Activated naive CD8-positive, alpha-beta T cell treated with anti-CD3 and anti-CD28 coated beads, Interleukin-2, amount 50 U/mL, for 16 hours (primary cell): ENCODE data around the gene CASP8.
"Not testable (repeated sequence)": the region's sequence is repeated elsewhere in the genome, so short reads cannot be mapped to it uniquely, and the experiment has no call there.

Source experiments
- DNase-seq: peaks from one replicate; pipeline ENCODE4 v3.0.0-alpha.2; 2020; ENCODE audit warnings: low read depth, low spot score

CASP8 gene

GRCh38 chr2:201260302-201260800 lies at the start of gene CASP8:
TSS of gene CASP8 (plus strand) at chr2:201260536. CDS start at chr2:201266487, 5,951 bp downstream.
- DNase-seq = peak; percentile 9

DNA sequence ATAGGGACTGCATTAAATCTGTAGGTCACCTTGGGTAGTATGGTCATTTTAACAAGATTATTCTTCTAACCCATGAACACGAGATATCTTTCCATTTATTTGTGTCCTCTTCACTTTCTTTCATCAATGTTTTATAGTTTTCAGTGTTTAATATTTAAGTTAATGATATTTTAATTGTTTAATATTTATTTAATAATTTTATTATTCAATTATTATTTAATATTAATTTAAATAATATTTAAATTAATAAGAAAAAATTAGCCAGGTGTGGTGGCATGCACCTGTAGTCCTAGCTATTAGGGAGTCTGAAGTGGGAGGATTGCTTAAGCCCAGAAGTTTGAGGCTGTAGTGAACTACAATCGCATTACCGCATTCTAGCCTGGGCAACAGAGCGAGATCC lies 44.4 kb upstream of the CASP8 start:
- no peak for DNase-seq

DNA sequence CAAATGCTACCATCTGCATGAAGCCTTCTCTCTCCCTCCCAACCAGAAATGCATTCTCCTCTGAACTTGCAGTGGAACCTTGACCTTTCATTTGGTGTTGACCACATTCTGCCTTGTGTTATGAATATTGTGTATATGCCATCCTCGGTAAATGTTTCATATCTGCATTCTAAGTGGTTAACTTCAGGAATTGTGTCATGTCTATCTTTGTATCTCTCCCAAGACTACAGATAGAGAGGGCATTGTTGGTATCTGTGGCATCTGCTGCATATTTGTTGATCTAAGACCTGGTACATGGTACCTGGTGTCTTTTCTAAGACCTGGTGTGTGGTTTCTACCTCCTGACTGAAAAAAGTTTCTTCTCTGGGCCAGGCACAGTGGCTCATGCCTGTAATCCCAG lies 43.4 kb upstream of the CASP8 start:
- DNase-seq = no peak

DNA sequence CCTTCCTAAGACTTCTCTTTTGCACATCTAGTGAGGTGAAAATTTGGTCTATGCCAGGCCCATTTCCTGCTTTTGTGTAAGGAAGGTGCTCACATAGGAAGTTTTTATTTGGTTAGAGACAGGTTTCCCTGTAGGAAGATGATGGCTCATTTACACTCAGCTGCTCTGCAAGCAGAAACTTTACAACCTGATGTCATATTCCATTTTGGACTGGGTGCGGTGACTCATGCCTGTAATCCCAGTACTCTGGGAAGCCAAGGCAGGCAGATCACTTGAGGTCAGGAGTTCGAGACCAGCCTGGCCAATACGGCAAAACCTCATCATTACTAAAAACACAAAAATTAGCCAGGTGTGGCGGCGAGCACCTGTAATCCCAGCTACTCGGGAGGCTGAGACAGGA lies 41.6 kb upstream of the CASP8 start:
- no peak for DNase-seq

- DNase-seq = no peak
Observed at GRCh38 chr2:201219328-201220096, 40.8 kb upstream of the CASP8 start.

DNA sequence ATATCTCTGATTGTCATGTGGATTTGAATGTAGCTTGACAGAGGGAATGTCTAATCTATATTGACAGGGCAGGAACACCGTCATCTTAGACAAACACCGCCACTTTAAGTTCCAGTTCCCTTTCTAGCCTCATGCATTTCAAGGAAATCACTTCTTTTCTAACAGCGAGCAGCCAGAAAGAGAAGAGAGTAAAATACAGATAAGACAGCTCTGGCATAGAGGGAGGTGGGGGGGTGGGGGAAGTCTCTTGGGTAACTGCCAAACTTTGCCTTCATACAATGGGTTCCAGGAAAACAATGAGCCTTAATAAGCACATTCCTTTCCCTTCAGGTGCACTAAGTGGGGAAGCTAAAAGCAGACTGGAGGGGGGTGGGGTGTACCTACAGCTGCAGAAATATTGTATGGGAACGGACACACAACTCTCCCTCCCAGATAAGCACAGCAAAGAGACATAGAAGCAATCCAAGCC lies 40.2 kb upstream of the CASP8 start:
- DNase-seq = no peak

GRCh38 chr2:201223089-201224073 lies 37.0 kb upstream of the CASP8 start:
- no peak for DNase-seq

- DNase-seq = no peak
Observed at GRCh38 chr2:201228271-201228911, 31.9 kb upstream of the CASP8 start.

GRCh38 chr2:201228912-201229290 lies 31.4 kb upstream of the CASP8 start:
- DNase-seq = no peak

DNA sequence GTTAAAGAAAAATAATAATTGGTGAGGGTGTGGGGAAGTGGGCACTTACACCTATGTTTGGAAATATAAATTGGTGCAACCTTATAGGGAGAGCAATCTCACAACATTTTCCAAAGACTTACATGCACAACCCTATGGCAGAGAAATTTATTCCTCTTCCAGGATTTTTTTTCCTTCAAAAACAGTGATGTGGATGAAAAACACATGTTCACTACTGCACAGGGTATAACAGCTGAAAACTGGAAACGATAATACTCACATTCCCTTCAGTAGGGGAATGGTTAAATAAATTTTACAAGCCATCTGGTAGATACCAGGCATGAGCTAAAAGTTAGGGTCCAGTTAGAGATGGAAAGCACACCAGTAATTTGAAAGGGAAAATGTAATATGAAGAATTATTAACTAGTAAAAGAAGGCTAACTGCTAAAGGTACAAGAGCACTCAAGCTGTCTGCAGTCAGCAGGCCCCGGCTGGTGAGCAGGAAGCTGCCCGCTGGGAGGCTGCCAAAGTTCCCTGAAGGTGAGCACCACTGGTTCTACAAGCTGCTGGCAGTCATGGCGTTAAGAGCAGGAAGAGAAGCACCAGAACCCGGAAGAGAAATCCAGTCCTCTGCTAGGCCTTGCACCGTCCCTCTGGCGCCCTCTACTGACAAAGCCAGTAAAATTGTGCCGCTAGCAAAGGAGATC lies 28.4 kb upstream of the CASP8 start:
- peak; percentile 85 for DNase-seq

DNA sequence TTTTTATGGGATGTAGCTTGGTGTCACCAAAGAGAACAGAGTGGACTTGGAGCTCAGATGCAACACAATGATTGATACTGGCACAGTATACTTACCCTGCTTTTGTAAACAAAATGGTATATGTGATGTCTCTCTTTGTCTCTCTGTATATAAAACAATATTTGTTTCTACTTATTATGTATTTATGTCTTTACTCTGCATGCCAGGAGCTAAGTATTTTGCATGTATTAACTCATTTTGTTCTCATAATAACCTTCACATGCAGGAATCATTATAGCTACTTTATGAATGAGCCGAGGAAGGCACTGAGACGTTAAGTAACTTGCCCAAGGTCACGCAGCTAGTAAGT lies 27.9 kb upstream of the CASP8 start:
- DNase-seq = no peak

DNA sequence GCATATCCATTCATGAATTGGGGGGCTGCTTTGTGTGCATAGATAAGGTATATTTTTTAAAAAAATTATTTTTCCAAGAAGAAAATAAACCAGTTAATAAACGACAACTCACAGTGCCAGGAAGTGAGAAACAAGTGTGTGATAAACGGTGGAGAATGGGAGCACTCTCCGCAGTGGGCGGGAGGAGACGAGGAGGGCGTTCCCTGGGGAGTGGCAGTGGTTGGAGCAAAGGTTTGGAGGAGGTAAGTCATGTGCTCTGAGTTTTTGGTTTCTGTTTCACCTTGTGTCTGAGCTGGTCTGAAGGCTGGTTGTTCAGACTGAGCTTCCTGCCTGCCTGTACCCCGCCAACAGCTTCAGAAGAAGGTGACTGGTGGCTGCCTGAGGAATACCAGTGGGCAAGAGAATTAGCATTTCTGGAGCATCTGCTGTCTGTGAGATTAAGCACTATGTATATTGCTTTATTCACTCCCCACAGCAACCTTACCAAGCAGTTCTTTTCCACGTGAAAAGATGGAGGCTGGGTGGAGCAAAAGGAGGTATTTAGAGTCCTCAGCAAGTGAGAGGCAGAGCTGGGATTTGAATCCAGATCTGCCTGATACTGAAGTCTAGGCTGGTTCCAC lies 27.0 kb upstream of the CASP8 start:
- DNase-seq = peak; percentile 68

DNA sequence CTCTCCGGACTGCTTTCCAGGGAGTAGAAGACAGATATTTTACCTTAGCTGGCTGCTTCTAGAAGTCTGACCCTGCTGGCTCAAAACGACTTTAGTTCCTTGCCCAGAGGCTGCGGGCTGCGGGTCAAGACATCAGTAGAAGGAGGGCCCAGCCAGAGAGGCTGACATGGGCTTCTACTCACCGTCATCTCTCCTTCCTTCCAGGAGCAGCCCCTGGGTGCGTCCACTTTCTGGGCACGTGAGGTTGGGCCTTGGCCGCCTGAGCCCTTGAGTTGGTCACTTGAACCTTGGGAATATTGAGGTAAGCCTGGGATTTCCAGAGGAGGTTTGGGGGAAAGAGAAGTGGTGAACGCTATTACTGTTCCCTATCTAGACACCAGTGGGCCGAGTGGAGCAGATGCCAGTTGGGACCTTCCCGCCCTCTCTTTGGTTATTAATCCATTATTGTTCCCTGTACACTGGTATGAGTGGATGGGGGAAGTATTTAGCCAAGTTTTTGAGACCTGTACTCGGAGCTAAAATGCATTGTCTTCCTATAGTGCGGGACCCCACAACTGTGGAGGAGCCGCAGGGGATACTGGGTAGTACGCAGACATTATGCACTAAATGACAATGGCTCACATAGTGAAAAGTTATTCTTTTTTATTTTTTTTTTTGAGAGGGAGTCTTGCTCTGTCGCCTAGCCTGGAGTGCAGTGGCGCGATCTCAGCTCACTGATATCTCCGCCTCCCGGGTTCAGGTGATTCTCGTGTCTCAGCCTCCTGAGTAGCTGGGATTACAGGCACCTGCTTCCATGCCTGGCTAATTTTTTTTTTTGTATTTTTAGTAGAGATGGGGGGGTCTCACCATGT lies 26.3 kb upstream of the CASP8 start:
- DNase-seq = no peak

GRCh38 chr2:201234663-201235135 lies 25.6 kb upstream of the CASP8 start:
- DNase-seq = no peak

- no peak for DNase-seq
Observed at GRCh38 chr2:201235860-201236811, 24.2 kb upstream of the CASP8 start.

DNA sequence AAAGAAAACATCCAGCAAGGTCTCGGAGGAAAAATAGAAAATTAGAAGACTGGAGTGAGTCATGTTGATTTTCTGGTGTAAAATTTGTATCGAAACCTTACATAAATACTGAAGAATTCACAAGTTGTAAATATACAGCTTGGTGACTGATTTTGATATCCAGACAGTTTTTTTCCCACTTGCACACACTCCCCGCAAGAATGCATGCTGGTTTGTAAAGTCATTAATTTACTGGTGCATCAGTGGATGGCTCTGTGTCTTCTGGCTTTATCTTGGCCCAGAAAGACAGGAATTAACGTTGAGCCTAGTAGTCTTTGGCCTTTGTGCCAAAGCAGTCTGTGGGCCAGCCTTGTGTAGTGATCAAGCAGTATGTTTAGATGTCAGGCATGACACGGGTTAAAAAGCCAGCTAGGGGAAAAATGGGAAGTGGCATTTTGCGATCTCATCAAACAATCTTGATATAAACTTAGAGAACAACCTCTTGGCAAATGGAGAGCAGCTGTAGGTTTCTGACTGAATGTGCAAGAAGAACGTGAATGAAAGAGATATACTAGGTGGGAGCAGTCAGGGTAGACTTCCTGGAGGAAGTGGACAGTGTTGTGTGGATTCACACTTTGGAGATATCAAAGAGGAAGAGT lies 22.7 kb upstream of the CASP8 start:
- DNase-seq = no peak

DNA sequence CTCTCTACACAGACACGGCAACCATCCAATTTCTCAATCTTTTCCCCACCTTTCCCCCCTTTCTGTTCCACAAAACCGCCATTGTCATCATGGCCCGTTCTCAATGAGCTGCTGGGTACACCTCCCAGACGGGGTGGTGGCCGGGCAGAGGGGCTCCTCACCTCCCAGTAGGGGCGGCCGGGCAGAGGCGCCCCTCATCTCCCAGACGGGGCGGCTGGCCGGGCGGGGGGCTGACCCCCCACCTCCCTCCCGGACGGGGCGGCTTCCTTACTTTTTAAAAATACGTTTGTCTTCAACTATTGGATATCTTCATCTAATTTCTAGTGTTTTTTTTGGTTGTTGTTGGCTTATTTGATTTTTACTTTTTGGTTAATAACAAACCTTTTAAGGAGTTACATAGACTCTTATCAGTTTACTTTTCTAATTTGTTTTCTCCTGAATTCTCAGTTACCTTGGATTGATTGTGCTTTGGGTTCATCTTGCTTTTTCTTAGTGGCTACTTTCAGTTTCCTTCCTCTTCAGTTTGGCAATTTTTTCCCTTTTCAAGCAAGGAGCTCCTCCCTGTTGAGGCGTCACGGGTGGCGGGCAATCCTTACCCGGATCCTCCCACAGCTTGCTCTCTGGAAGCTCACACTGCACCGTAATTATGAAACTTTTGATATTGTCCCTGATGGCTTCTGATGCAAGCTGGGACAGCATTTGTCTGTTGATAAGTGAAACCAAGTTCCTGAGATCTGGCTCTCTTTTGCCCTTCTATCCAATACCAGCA lies 21.0 kb upstream of the CASP8 start:
- not testable (repeated sequence) for DNase-seq
